GM12878 (cell line): ENCODE measurements around the gene FBXL7. TPM values are rescaled to one million over a fixed set of nuclear protein-coding genes. Genes with fewer than 3 reads are reported as not detected.

ENCODE experiments used
- BACH1 ChIP-seq: fragments of 450-650 bp; IDR thresholded peaks from 2 replicates; pipeline ENCODE4 v1.6.1; 2017; ENCODE audit warnings: mild to moderate bottlenecking, borderline replicate concordance
- KDM1A ChIP-seq: fragments of 200-600 bp; sonication (generic); IDR thresholded peaks from 2 replicates; pipeline ENCODE4 v1.6.1; 2016; ENCODE audit warnings: borderline replicate concordance
- SIN3A ChIP-seq: IDR thresholded peaks from 2 replicates; pipeline ENCODE4 v1.6.1; 2012; ENCODE audit warnings: low read depth, low read length, improper control_type of control experiment
- TCF3 ChIP-seq: IDR thresholded peaks from 2 replicates; pipeline ENCODE4 v1.6.1; 2012; ENCODE audit warnings: low read depth, mild to moderate bottlenecking, low read length, borderline replicate concordance; ENCODE audit not compliant: insufficient read depth
- ZBED1 ChIP-seq: IDR thresholded peaks from 2 replicates; pipeline ENCODE4 v1.6.1; 2016; ENCODE audit warnings: borderline replicate concordance
- ZBTB11 ChIP-seq: fragments of 450-650 bp; formaldehyde crosslinking; IDR thresholded peaks from 2 replicates; pipeline ENCODE4 v1.5.0; 2022; ENCODE audit warnings: mild to moderate bottlenecking, missing genetic modification characterization
- polyA plus RNA-seq, 11 experiments: library from polyadenylated mRNA; depleted of rRNA in 4 of 11; unstranded in 6 of 11; stranded (reverse) in 5 of 11; fragments of >200 nt; fragmentation: Nextera tagmentation in 4 of 11; fragmentation: Illumina TruSeq in 1 of 11; extraction: Ambion mirVana in 4 of 11; extraction: Trizol in 1 of 11; gene quantifications; 1 replicate in 1 of 11; 2 replicates in 10 of 11; pipeline versions ENCODE4 v1.2.1 to v1.2.3, GENCODE V29; 2011 to 2016; ENCODE audit warnings: inconsistent platforms in 2 of 11, missing spikeins in 2 of 11, low read depth in 1 of 11
- total RNA-seq, 4 experiments: library from RNA; depleted of rRNA in 3 of 4; stranded (reverse); fragments of >200 nt in 3 of 4; fragmentation: Illumina TruSeq in 1 of 4; extraction: Trizol in 1 of 4; gene quantifications; 2 replicates each; pipeline versions ENCODE4 v1.2.1 to v1.2.3, GENCODE V29; 2013 to 2021
- TF ChIP-seq, protein P1 (sequence below): IDR thresholded peaks from 2 replicates; pipeline ENCODE4 v1.6.1; 2012; ENCODE audit warnings: low read length, inconsistent platforms
- TF ChIP-seq, protein P2 (sequence below): fragments of 450-650 bp; IDR thresholded peaks from 2 replicates; pipeline ENCODE4 v1.6.1; 2017; ENCODE audit warnings: antibody characterized with exemption, mild to moderate bottlenecking, moderate library complexity

Gene FBXL7
- total and polyA plus RNA-seq, 10 of the 15 experiments (the other 5 are each of a cell fraction or from before 2014, with no cell fraction given): 0.03 to 0.44 (median 0.16) TPM

DNA sequence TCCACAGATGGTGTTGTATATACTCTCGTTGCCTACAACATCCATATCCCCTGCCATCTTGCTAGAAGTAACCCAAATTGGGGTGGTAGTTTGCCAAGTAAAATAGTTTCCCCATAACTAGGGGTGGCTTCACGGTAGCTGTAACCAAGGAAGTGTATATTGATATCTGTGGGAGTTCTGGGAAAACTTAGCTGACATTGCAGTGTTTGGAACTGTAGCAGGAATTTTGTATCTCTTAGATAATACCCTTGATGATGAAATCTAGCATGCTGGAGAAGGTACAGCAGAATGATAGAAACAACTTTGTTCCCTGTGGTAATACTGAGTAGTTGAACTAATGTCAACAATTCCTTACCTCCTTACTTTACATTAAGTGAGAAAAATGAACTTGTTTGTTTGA is 29.8 kb downstream of the FBXL7 start (continued):
- TF ChIP-seq, protein P1, sequence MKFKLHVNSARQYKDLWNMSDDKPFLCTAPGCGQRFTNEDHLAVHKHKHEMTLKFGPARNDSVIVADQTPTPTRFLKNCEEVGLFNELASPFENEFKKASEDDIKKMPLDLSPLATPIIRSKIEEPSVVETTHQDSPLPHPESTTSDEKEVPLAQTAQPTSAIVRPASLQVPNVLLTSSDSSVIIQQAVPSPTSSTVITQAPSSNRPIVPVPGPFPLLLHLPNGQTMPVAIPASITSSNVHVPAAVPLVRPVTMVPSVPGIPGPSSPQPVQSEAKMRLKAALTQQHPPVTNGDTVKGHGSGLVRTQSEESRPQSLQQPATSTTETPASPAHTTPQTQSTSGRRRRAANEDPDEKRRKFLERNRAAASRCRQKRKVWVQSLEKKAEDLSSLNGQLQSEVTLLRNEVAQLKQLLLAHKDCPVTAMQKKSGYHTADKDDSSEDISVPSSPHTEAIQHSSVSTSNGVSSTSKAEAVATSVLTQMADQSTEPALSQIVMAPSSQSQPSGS: no peak
- TF ChIP-seq ZBTB11 (CRISPR knock-in tag) (no peak), ZBED1 (no peak), TCF3 (no peak), BACH1 (no peak), SIN3A (no peak), KDM1A (no peak)
- TF ChIP-seq, protein P2, sequence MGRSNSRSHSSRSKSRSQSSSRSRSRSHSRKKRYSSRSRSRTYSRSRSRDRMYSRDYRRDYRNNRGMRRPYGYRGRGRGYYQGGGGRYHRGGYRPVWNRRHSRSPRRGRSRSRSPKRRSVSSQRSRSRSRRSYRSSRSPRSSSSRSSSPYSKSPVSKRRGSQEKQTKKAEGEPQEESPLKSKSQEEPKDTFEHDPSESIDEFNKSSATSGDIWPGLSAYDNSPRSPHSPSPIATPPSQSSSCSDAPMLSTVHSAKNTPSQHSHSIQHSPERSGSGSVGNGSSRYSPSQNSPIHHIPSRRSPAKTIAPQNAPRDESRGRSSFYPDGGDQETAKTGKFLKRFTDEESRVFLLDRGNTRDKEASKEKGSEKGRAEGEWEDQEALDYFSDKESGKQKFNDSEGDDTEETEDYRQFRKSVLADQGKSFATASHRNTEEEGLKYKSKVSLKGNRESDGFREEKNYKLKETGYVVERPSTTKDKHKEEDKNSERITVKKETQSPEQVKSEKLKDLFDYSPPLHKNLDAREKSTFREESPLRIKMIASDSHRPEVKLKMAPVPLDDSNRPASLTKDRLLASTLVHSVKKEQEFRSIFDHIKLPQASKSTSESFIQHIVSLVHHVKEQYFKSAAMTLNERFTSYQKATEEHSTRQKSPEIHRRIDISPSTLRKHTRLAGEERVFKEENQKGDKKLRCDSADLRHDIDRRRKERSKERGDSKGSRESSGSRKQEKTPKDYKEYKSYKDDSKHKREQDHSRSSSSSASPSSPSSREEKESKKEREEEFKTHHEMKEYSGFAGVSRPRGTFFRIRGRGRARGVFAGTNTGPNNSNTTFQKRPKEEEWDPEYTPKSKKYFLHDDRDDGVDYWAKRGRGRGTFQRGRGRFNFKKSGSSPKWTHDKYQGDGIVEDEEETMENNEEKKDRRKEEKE: no peak
